K562 (cell line): ENCODE data around the gene KRTAP5-7. TPM values are rescaled to one million over a fixed set of nuclear protein-coding genes. Genes with fewer than 3 reads are reported as not detected.

Experiments used
- CC2D1A ChIP-seq: fragments of 450-650 bp; IDR thresholded peaks from 2 replicates; pipeline ENCODE4 v1.6.1; 2017; ENCODE audit warnings: mild to moderate bottlenecking
- DIDO1 ChIP-seq: fragments of 450-650 bp; IDR thresholded peaks from 2 replicates; pipeline ENCODE4 v1.6.1; 2016; ENCODE audit warnings: low read depth, missing biosample characterization, missing genetic modification characterization
- DPF2 ChIP-seq: fragments of 450-650 bp; IDR thresholded peaks from 2 replicates; pipeline ENCODE4 v1.6.1; 2016
- ELF2 ChIP-seq: fragments of 250-450 bp; sonication (Bioruptor Pico); IDR thresholded peaks from 2 replicates; pipeline ENCODE4 v1.5.0; 2021; ENCODE audit warnings: mild to moderate bottlenecking
- ERF ChIP-seq: fragments of 450-650 bp; formaldehyde crosslinking; IDR thresholded peaks from 2 replicates; pipeline ENCODE4 v1.4.0; 2020; ENCODE audit warnings: mild to moderate bottlenecking, mixed read lengths
- FOXP1 ChIP-seq: sonication (generic); formaldehyde crosslinking; IDR thresholded peaks from 2 replicates; pipeline ENCODE4 v1.8.0; 2022; ENCODE audit warnings: mild to moderate bottlenecking, missing genetic modification reagents
- KAT8 ChIP-seq: fragments of 450-650 bp; IDR thresholded peaks from 2 replicates; pipeline ENCODE4 v1.6.1; 2016; ENCODE audit warnings: low read depth, mild to moderate bottlenecking
- MCM5 ChIP-seq: fragments of 450-650 bp; IDR thresholded peaks from 2 replicates; pipeline ENCODE4 v1.6.1; 2016; ENCODE audit warnings: low read depth
- MGA ChIP-seq: fragments of 450-650 bp; IDR thresholded peaks from 2 replicates; pipeline ENCODE4 v1.6.1; 2016; ENCODE audit warnings: mild to moderate bottlenecking, moderate library complexity
- NBN ChIP-seq: fragments of 450-650 bp; IDR thresholded peaks from 2 replicates; pipeline ENCODE4 v1.6.1; 2016; ENCODE audit warnings: low read depth, mild to moderate bottlenecking
- NELFE ChIP-seq: IDR thresholded peaks from 2 replicates; pipeline ENCODE4 v1.6.1; 2011; ENCODE audit warnings: mild to moderate bottlenecking; ENCODE audit not compliant: insufficient read depth, insufficient read length
- PHB2 ChIP-seq: fragments of 450-650 bp; IDR thresholded peaks from 2 replicates; pipeline ENCODE4 v1.6.1; 2017; ENCODE audit warnings: low read depth
- ZBTB17 ChIP-seq: fragments of 450-650 bp; formaldehyde crosslinking; IDR thresholded peaks from 2 replicates; pipeline ENCODE4 v1.4.0; 2020; ENCODE audit warnings: mild to moderate bottlenecking
- ZNF12 ChIP-seq: sonication (generic); formaldehyde crosslinking; IDR thresholded peaks from 2 replicates; pipeline ENCODE4 v1.4.0; 2020; ENCODE audit warnings: mild to moderate bottlenecking, missing genetic modification reagents
- ZNF232 ChIP-seq: sonication (generic); formaldehyde crosslinking; IDR thresholded peaks from 2 replicates; pipeline ENCODE4 v1.8.0; 2022; ENCODE audit warnings: mild to moderate bottlenecking, missing genetic modification reagents
- ZNF282 ChIP-seq: sonication (generic); formaldehyde crosslinking; IDR thresholded peaks from 2 replicates; pipeline ENCODE4 v1.8.1; 2023; ENCODE audit warnings: missing genetic modification reagents
- ZNF518B ChIP-seq: fragments of 250-450 bp; sonication (Bioruptor Pico); IDR thresholded peaks from 2 replicates; pipeline ENCODE4 v1.5.0; 2021; ENCODE audit warnings: mild to moderate bottlenecking, moderate library complexity
- ZNF830 ChIP-seq: fragments of 250-450 bp; sonication (Bioruptor Pico); IDR thresholded peaks from 2 replicates; pipeline ENCODE4 v1.5.0; 2021; ENCODE audit warnings: mild to moderate bottlenecking
- polyA plus RNA-seq, 8 experiments: library from polyadenylated mRNA; depleted of rRNA in 4 of 8; stranded (reverse) in 5 of 8; unstranded in 3 of 8; fragments of >200 nt; fragmentation: Nextera tagmentation in 2 of 8; fragmentation: Illumina TruSeq in 1 of 8; extraction: Ambion mirVana in 2 of 8; extraction: Trizol in 1 of 8; gene quantifications; 2 replicates each; pipeline versions ENCODE4 v1.2.1 to v1.2.3, GENCODE V29; 2011 to 2014; ENCODE audit warnings: inconsistent platforms in 1 of 8, missing spikeins in 1 of 8
- total RNA-seq, 7 experiments: library from RNA; depleted of rRNA in 6 of 7; stranded (reverse); fragments of >200 nt in 6 of 7; fragmentation: Illumina TruSeq in 2 of 7; extraction: Trizol in 2 of 7; gene quantifications; 2 replicates each; pipeline versions ENCODE4 v1.2.1 to v1.2.3, GENCODE V29; 2011 to 2021; ENCODE audit warnings: low replicate concordance in 1 of 7

KRTAP5-7 gene
- total and polyA plus RNA-seq, 9 of the 15 experiments (the other 6 are each of a cell fraction or from before 2014, with no cell fraction given) = not detected

- TF ChIP-seq MGA (no peak), ERF (CRISPR knock-in tag) (no peak), ZNF830 (CRISPR knock-in tag) (no peak), DIDO1 (no peak), MCM5 (no peak), ELF2 (CRISPR knock-in tag) (no peak), ZBTB17 (CRISPR knock-in tag) (no peak), ZNF232 (CRISPR knock-in tag) (no peak), ZNF518B (CRISPR knock-in tag) (no peak), FOXP1 (CRISPR knock-in tag) (no peak), KAT8 (no peak), NELFE (no peak), NBN (no peak), DPF2 (no peak), ZNF12 (CRISPR knock-in tag) (no peak), CC2D1A (no peak), PHB2 (no peak), ZNF282 (CRISPR knock-in tag) (no peak)
These were observed 11.9 kb downstream of the KRTAP5-7 start (continued) for GRCh38 chr11:71539017-71539416.
